Stimulated activated CD4-positive, alpha-beta T cell treated with anti-CD3 and anti-CD28 coated beads, Interleukin-12 subunit alpha, Interleukin-12 subunit beta, amount 100 ng/mL, for 4 hours (primary cell): Measurements from ENCODE around the gene OPTC.

Experiments
- DNase-seq: peaks from one replicate; pipeline ENCODE4 v3.0.0-alpha.2; 2020

Gene OPTC

GRCh38 chr1:203539831-203540546, 46.0 kb downstream of the OPTC start:
- DNase-seq = no peak

- no peak for DNase-seq
Observed at GRCh38 chr1:203544485-203544884, 50.5 kb downstream of the OPTC start.

- DNase-seq = no peak
Observed at GRCh38 chr1:203544978-203545816, 51.2 kb downstream of the OPTC start.

GRCh38 chr1:203546274-203546673, 52.3 kb downstream of the OPTC start:
- no peak for DNase-seq

- no peak for DNase-seq
Observed at GRCh38 chr1:203547147-203547546, 53.2 kb downstream of the OPTC start.

- no peak for DNase-seq
Observed at GRCh38 chr1:203547771-203548421, 53.9 kb downstream of the OPTC start.

- no peak for DNase-seq
Observed at GRCh38 chr1:203548892-203549291, 54.9 kb downstream of the OPTC start.

- DNase-seq = no peak
Observed at GRCh38 chr1:203549309-203549708, 55.4 kb downstream of the OPTC start.

- DNase-seq = no peak
Observed at GRCh38 chr1:203550846-203551245, 56.9 kb downstream of the OPTC start.

GRCh38 chr1:203551550-203551949, 57.6 kb downstream of the OPTC start:
- no peak for DNase-seq

- DNase-seq = no peak
Observed at GRCh38 chr1:203553496-203553895, 59.5 kb downstream of the OPTC start.

GRCh38 chr1:203554071-203554470, 60.1 kb downstream of the OPTC start:
- no peak for DNase-seq

- no peak for DNase-seq
Observed at GRCh38 chr1:203555076-203555475, 61.1 kb downstream of the OPTC start.

GRCh38 chr1:203555511-203556046, 61.6 kb downstream of the OPTC start:
- no peak for DNase-seq

GRCh38 chr1:203556047-203556851, 62.3 kb downstream of the OPTC start:
- no peak for DNase-seq

- no peak for DNase-seq
Observed at GRCh38 chr1:203557390-203557789, 63.4 kb downstream of the OPTC start.

- no peak for DNase-seq
Observed at GRCh38 chr1:203558064-203558760, 64.3 kb downstream of the OPTC start.
